ENCODE measurements around the gene ITSN1.

ITSN1 gene

DNA sequence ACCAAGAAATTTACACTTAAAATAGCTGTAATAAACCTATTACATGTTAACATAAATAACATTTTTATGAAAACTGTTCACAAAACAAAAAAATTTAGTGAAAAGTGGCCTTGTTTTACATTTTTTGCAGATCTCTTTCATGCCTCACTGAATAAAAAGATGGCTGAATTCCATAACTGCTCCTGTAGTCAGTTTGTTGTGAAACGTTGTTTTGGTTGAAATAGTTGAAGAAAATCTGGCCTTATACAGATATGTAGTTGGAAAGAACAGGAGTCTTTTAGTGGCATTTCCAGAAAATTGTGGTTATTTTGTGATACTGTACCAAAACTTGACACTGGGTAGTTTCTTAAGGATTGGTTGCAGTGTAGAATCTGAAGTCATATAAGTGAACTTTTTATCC is 18.1 kb downstream of the ITSN1 start:
- no peak for DNase-seq (ENCODE audit: low read depth)
- TF ChIP-seq, protein P1, sequence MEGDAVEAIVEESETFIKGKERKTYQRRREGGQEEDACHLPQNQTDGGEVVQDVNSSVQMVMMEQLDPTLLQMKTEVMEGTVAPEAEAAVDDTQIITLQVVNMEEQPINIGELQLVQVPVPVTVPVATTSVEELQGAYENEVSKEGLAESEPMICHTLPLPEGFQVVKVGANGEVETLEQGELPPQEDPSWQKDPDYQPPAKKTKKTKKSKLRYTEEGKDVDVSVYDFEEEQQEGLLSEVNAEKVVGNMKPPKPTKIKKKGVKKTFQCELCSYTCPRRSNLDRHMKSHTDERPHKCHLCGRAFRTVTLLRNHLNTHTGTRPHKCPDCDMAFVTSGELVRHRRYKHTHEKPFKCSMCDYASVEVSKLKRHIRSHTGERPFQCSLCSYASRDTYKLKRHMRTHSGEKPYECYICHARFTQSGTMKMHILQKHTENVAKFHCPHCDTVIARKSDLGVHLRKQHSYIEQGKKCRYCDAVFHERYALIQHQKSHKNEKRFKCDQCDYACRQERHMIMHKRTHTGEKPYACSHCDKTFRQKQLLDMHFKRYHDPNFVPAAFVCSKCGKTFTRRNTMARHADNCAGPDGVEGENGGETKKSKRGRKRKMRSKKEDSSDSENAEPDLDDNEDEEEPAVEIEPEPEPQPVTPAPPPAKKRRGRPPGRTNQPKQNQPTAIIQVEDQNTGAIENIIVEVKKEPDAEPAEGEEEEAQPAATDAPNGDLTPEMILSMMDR (conservative IDR thresholded peaks at IDR 0.05; ENCODE audit: low read depth, low read length): no peak
- H3K4me3 ChIP-seq (ENCODE audit: low read length): no peak overlapping the region

DNA sequence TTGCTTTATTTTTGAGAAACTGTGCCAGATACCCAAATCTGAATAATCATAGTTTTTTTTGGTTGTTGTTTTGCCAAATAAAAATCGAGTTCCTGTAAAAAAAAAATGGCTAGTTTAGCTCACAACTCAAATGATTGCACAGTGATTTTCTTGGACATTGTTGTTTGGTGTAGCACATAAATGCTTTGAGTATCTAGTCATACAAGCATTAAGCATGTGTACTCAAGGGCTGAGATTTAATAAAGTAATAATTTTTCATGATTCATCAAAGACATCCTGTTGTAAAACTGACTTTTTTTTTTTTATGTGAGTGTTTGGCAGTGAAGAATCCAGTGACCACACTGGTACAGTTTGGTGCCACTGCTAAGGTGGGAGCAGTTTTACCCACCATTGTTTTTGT is 18.8 kb downstream of the ITSN1 start:
- TF ChIP-seq, protein P1 (conservative IDR thresholded peaks at IDR 0.05; ENCODE audit: low read depth, low read length): no peak
- no peak overlapping the region for H3K4me3 ChIP-seq (ENCODE audit: low read length)
- no peak for DNase-seq (ENCODE audit: low read depth)

DNA sequence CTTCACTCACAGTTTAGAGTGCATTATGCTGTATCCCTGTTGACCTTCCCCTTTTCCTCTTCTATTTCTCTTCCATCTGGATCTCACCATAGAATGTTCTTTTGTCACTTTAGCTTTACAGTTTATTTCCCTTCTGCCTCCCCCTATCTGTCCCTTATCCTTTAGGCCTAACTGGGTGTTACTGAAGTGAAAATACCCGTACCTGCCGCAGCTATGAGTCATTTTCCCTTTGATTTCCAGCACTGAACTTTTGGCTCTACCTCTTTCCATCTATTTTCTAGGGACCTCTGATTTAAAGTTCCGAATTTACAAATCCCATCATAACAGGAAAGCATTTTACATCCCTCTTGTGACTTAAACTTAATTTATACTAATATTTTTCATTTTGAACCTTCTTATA is 19.7 kb downstream of the ITSN1 start:
- no peak for DNase-seq (ENCODE audit: low read depth)
- TF ChIP-seq, protein P1 (conservative IDR thresholded peaks at IDR 0.05; ENCODE audit: low read depth, low read length): no peak
- no peak overlapping the region for H3K4me3 ChIP-seq (ENCODE audit: low read length)

DNA sequence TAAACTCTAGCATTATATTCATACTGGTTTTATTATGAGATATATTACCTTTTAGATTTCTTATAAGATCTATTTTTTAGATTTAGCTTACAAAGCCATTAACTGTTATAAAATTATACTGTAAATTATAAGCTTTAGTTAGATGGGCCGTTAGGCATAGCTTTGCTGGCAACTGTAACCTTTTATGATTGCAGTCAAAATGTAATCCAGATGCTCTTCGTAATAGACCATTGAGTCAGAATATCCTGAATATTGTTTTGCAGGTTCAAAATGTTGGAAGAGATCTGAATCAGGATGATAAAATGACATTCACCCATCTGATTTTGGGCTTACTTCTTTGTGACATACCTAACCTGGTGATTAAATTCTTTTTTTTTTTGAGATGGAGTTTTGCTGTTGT is 20.9 kb downstream of the ITSN1 start:
- DNase-seq (ENCODE audit: low read depth): no peak
- no peak overlapping the region for H3K4me3 ChIP-seq (ENCODE audit: low read length)
- TF ChIP-seq, protein P1 (conservative IDR thresholded peaks at IDR 0.05; ENCODE audit: low read depth, low read length): no peak

DNA sequence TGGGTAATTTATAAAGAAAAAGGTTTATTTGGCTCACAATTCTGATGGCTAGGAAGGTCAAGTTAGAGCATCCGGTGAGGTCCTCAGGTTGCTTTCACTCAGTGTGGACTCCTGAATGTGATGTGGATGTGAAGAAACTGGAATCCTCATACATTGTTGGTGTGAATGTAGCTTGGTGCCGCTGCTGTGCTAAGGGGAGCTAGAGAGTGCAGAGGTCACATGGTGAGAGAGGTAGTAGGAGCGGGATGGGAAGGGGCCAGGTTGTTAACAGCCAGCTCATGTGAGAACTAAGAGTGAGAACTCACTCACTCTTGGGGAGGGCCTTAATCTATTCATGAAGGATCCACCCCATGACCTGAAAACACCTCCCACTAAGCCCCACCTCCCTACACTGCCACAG is 21.8 kb downstream of the ITSN1 start:
- TF ChIP-seq, protein P1 (conservative IDR thresholded peaks at IDR 0.05; ENCODE audit: low read depth, low read length): no peak

DNA sequence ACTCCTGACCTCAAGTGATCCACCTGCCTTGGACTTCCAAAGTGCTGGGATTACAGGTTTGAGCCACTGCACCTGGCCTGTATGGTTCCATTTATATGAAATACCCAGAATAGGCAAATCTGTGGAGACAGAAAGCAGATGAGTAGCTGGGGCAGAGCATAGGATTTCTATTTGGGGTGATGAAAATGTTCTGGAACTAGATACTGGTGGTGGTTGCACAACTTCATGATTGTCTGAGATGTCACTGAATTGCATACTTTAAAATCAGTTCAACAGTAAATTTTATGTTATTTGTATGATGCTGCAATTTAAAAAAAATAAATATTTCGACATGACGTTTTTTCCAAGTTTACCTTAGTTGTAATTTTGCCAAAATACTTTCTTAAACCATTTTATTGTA is 23.9 kb downstream of the ITSN1 start:
- H3K4me3 ChIP-seq (ENCODE audit: low read length): no peak overlapping the region
- DNase-seq (ENCODE audit: low read depth): no peak
- TF ChIP-seq, protein P1 (conservative IDR thresholded peaks at IDR 0.05; ENCODE audit: low read depth, low read length): no peak

More for the DNA sequence above, 21.8 kb downstream of the ITSN1 start:
- DNase-seq (ENCODE audit: low read depth): no peak
- no peak overlapping the region for H3K4me3 ChIP-seq (ENCODE audit: low read length)

DNA sequence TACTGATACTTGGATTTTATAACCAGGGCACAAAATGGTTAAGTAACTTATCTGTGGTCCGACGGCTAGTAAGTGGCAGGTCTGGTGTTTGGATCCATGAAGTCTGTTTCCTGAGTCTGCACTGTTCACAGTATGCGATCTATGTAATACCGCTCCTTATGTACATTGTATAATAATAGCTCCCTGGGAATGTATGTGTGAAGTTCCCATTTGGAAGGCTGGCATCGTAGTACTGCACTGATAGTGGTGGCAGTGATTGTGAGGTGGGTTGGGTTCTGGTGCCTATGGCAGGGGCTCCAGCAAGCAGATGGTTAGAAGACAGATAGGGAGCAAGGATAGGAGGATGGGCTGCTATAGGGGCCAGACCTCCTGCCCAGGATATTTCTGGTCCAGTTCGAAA is 25.3 kb downstream of the ITSN1 start:
- no peak for DNase-seq (ENCODE audit: low read depth)
- no peak overlapping the region for H3K4me3 ChIP-seq (ENCODE audit: low read length)
- TF ChIP-seq, protein P1 (conservative IDR thresholded peaks at IDR 0.05; ENCODE audit: low read depth, low read length): no peak

All from retinal pigment epithelial cell (primary cell).